Measurements from ENCODE around the gene ERCC3. TPM values are rescaled to one million over a fixed set of nuclear protein-coding genes. Genes with fewer than 3 reads are reported as not detected.

Gene ERCC3
- total RNA-seq, 1 experiment from 2014 or later = 48.1 TPM

- no peak for ATAC-seq
- CTCF ChIA-PET = interaction anchor here (1.0 kb wide), 1 partner anchor 30 kb away, joined by 5 read pairs; no protein-coding TSS in a partner anchor
- no peak overlapping the region for H3K27ac Mint-ChIP-seq
- no peak for TF ChIP-seq ZNF423 (CRISPR knock-in tag; IDR thresholded peaks at IDR 0.05)
- no peak for DNase-seq (ENCODE audit: low spot score)
- no peak overlapping the region for H3K4me3 Mint-ChIP-seq
- no peaks in the 10 kb centered on the region; the same call in 1 of the 2 replicates for H3K27me3 Mint-ChIP-seq (ENCODE audit: low read depth)
- POLR2A ChIA-PET = no interaction called here
- peaks cover 7% of the 10 kb centered on the region; the same call in 1 of the 2 replicates for H3K9me3 Mint-ChIP-seq
- peaks cover 20% of the 10 kb centered on the region for H3K4me1 Mint-ChIP-seq
- no peaks in the 10 kb centered on the region for H3K36me3 Mint-ChIP-seq
Measured at GRCh38 chr2:127226520-127227263, 67.3 kb downstream of the ERCC3 start.

DNA sequence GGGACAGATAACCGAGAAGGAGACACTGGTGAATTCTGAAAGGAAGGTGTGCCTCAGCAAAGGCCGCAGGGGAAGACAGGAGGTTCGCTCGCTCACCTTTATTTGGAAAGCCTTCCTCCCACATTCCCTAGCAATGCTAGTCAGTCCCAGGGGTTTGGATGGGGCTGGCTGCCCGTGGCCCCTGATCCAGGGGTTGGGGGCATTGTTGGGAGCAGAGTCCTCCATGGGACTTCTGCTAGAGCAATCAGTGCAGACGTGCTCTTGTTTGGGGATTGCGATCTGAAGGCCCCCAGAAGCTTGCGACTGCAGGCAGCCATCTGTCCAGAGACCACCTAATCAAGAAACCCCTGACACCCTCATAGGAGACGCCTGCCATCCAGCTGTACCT is 67.8 kb downstream of the ERCC3 start:
- TF ChIP-seq RORB (CRISPR knock-in tag; IDR thresholded peaks at IDR 0.05) = no peak
- TF ChIP-seq EMX1 (CRISPR knock-in tag; IDR thresholded peaks at IDR 0.05) = no peak
- TF ChIP-seq, protein P1, sequence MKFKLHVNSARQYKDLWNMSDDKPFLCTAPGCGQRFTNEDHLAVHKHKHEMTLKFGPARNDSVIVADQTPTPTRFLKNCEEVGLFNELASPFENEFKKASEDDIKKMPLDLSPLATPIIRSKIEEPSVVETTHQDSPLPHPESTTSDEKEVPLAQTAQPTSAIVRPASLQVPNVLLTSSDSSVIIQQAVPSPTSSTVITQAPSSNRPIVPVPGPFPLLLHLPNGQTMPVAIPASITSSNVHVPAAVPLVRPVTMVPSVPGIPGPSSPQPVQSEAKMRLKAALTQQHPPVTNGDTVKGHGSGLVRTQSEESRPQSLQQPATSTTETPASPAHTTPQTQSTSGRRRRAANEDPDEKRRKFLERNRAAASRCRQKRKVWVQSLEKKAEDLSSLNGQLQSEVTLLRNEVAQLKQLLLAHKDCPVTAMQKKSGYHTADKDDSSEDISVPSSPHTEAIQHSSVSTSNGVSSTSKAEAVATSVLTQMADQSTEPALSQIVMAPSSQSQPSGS (CRISPR knock-in tag; IDR thresholded peaks at IDR 0.05; ENCODE audit: borderline replicate concordance, low read depth) = no peak
- TF ChIP-seq TEAD4 (CRISPR knock-in tag; IDR thresholded peaks at IDR 0.05) = no peak
- TF ChIP-seq GRHL2 (CRISPR knock-in tag; IDR thresholded peaks at IDR 0.05; ENCODE audit: insufficient replicate concordance, severe bottlenecking) = no peak
- TF ChIP-seq, protein P2, sequence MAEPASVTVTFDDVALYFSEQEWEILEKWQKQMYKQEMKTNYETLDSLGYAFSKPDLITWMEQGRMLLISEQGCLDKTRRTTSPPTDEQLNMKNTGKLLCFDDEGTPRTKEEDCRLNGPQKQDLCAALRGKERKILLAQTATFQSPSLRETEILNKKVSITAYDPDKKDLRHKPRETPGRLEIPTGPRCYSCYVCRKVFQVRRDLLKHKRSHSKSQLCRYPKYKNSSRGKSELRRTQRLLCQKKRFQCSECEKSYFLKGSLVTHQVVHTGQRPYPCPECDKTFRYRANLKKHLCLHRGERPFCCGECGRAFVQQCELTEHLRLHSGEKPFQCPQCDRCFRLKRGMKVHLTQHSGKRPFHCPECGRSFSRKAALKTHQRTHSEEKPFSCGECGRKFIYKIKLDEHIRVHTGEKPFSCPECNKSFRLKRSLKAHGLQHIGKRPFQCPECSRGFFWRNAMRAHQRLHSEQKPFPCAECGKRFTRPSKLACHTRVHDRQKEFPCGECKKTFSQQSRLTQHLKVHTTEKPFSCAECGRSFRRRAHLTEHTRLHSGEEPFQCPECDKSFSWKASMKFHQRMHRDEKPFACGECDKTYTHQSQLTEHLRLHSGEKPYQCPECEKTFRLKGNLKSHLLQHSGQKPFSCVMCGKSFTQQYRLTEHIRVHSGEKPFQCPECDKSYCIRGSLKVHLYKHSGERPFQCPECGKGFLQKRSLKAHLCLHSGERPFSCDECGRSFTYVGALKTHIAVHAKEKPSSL (CRISPR knock-in tag; conservative IDR thresholded peaks at IDR 0.05) = no peak
- no peak for TF ChIP-seq TEAD1 (CRISPR knock-in tag; IDR thresholded peaks at IDR 0.05)
- TF ChIP-seq HMGA2 (CRISPR knock-in tag; IDR thresholded peaks at IDR 0.05) = no peak
- TF ChIP-seq ESRRA (CRISPR knock-in tag; IDR thresholded peaks at IDR 0.05; ENCODE audit: borderline replicate concordance) = no peak
- no peak for TF ChIP-seq ZNF121 (CRISPR knock-in tag; IDR thresholded peaks at IDR 0.05)
- TF ChIP-seq GTF2I (CRISPR knock-in tag; conservative IDR thresholded peaks at IDR 0.05) = no peak
- no peak for TF ChIP-seq ZBTB21 (CRISPR knock-in tag; IDR thresholded peaks at IDR 0.05; ENCODE audit: borderline replicate concordance)
- TF ChIP-seq MYBL2 (CRISPR knock-in tag; IDR thresholded peaks at IDR 0.05) = no peak
- no peak for TF ChIP-seq IRF1 (CRISPR knock-in tag; IDR thresholded peaks at IDR 0.05)
- TF ChIP-seq AFF4 (CRISPR knock-in tag; IDR thresholded peaks at IDR 0.05; ENCODE audit: borderline replicate concordance) = no peak
- TF ChIP-seq, protein P3, sequence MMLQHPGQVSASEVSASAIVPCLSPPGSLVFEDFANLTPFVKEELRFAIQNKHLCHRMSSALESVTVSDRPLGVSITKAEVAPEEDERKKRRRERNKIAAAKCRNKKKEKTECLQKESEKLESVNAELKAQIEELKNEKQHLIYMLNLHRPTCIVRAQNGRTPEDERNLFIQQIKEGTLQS (CRISPR knock-in tag; conservative IDR thresholded peaks at IDR 0.05) = no peak
- TF ChIP-seq TCF7 (CRISPR knock-in tag; IDR thresholded peaks at IDR 0.05; ENCODE audit: low read depth) = no peak
- TF ChIP-seq ZNF512 (CRISPR knock-in tag; IDR thresholded peaks at IDR 0.05; ENCODE audit: borderline replicate concordance) = no peak
- TF ChIP-seq, protein P4, sequence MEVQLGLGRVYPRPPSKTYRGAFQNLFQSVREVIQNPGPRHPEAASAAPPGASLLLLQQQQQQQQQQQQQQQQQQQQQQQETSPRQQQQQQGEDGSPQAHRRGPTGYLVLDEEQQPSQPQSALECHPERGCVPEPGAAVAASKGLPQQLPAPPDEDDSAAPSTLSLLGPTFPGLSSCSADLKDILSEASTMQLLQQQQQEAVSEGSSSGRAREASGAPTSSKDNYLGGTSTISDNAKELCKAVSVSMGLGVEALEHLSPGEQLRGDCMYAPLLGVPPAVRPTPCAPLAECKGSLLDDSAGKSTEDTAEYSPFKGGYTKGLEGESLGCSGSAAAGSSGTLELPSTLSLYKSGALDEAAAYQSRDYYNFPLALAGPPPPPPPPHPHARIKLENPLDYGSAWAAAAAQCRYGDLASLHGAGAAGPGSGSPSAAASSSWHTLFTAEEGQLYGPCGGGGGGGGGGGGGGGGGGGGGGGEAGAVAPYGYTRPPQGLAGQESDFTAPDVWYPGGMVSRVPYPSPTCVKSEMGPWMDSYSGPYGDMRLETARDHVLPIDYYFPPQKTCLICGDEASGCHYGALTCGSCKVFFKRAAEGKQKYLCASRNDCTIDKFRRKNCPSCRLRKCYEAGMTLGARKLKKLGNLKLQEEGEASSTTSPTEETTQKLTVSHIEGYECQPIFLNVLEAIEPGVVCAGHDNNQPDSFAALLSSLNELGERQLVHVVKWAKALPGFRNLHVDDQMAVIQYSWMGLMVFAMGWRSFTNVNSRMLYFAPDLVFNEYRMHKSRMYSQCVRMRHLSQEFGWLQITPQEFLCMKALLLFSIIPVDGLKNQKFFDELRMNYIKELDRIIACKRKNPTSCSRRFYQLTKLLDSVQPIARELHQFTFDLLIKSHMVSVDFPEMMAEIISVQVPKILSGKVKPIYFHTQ (CRISPR knock-in tag; IDR thresholded peaks at IDR 0.05) = no peak
- Mint-ChIP-seq H3K36me3 (no peaks in the 10 kb centered on the region), H3K27ac (no peak overlapping the region), H3K4me1 (peaks cover 20% of the 10 kb centered on the region), H3K4me3 (no peak overlapping the region), H3K9me3 (peaks cover 7% of the 10 kb centered on the region; the same call in 1 of the 2 replicates), H3K27me3 (ENCODE audit: low read depth) (no peaks in the 10 kb centered on the region; the same call in 1 of the 2 replicates)
- DNase-seq (ENCODE audit: low spot score) = no peak
- ChIA-PET CTCF (no interaction called here), POLR2A (no interaction called here)
- no peak for ATAC-seq
